Suppressor macrophage (primary cell): ENCODE data around the gene SHH.

Experiments used
- DNase-seq, 4 experiments: peaks; one replicate each; pipeline ENCODE4 v3.0.0-alpha.2; 2020 to 2022

SHH gene

GRCh38 chr7:155762655-155763054 lies 49.6 kb downstream of the SHH start:
- DNase-seq = no peak

- DNase-seq = peak in 1 of 4 experiments; percentile 8
Observed at GRCh38 chr7:155762036-155762435, 50.2 kb downstream of the SHH start.

DNA sequence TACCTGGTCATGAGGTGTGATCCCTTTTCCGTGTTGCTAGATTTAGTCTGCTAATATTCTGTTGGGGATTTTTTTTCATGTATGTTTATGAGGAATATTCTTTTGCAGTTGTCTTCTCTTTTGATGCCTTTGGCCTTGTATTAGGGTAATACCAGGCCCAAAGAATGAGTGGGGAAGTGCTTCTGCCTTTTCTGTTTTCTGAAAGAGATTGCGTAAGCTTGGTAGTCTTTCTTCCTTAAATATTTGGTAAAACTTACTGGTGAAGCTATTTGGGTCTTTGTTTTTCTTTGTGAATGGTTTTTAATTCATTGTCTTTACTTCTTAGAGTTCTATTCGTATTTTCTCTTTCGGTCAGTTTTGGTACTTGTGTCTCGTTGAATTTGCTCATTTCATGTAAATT lies 51.1 kb downstream of the SHH start:
- DNase-seq = peak; percentile 54 to 88 (median 72)

GRCh38 chr7:155759740-155760430 lies 52.4 kb downstream of the SHH start:
- no peak for DNase-seq

DNA sequence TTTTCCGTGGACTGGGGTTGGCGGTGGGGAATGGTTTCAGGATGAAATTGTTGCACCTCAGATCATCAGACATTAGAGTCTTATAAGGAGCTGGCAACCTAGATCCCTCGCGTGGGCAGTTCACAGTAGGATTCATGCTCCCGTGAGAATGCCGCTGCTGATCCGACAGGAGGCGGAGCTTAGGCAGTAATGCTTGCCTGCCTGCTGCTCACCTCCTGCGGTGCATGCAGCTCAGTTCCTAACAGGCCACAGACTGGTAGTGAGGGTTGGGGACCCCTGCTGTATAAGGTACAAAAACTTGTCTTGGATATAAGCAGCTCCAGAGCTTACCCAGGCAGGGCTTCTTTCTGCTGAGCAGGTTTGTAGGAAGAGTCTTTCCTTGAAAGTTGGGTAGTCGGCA lies 53.9 kb downstream of the SHH start:
- DNase-seq = no peak

- peak; percentile 69 to 87 (median 80) for DNase-seq
Observed at GRCh38 chr7:155756322-155756721, 55.9 kb downstream of the SHH start.

- DNase-seq = no peak
Observed at GRCh38 chr7:155755026-155755425, 57.2 kb downstream of the SHH start.

GRCh38 chr7:155754165-155754564 lies 58.1 kb downstream of the SHH start:
- DNase-seq = no peak

- no peak for DNase-seq
Observed at GRCh38 chr7:155753446-155753965, 58.8 kb downstream of the SHH start.

DNA sequence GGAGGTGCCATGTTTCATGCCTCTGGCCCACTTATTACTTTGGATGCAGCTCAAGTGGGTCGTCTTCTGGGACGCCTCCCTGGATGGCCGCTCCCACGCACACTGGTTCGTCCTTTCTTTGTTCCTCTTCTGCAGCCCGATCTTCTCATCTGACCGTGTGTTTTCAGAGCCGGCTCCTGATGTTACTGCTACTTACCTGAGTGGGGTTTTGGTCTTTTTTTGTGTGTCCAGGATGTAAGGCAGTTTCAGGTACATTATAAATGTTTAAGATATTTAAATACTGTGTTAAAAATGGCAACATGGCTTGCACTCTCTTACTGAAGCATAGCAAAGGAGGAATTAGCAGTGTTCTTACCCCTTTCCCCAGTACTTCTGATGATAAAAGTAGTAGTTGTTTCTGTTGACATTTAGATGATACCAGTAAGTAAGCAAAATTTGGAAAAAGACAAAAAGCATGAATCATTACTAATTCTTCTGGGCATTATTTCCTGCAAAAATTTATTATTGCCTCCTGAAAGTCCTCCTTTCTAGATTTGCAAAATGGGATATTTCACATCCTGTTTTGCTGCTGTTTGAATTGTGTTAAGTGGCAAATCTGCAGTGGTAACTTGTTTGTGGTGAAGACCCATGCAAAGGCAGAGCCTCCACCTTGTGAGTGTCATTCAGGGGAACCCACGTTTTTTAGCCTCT lies 59.4 kb downstream of the SHH start:
- DNase-seq = peak in 3 of 4 experiments; percentile 32 to 47 (median 37)

DNA sequence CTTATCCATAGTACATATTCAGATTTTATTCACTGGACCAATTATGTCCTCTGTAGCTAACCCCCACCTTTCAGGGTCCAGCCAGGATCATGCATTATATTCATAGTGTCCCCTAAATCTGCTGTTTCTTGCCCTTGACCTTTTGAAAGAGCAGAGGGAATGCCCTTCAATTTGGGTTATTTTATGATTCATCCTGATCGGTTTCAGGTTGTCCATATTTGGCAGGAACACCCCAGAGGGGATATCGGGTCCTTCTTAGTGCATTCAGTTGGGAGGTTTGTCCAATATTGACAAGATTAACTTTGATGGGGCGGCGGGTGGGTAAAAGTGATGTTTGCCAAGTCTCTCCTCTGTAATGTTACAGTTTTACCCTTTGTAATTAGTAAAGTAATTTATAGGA lies 60.9 kb downstream of the SHH start:
- DNase-seq = no peak

DNA sequence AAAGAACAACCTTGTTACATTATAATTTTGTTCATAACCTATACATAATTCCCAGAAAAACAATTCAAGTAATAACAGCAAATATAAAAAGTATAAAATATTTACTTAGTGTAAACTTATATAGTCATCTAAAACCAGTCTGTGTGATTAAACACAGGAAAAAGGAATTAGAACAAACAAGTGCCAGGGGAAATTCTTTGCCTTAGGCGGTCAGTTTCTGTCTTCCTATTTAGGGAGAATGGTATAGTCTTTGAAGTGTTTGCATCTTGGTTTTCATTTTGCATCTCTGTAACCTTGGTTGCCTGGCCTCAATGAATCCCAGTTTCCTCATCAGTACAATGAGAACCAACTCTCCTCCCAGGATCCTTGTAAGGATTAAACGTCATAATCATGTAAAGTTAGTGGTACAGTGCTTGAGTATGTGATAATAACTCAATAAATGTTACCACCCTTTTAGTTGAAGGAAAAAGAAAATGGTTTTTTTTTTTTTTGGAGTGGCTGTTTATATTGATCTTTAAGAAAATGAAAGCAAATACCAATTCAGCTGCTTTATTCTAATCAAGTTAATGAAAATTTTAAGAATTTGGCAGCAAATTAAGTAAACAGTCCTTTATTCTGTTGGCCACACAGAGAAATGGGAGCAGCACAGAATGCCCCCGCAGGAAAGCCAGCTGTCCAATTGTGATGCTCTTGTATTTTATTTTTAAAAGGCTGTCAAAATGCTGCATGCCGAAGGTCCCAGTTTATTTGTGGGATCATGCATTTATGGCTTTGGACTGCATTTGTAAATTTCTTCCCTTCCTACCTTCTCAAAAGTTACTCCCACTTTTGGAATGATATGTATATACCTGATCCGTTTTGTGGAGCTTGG lies 61.8 kb downstream of the SHH start:
- DNase-seq = no peak
